Measurements from ENCODE around the gene FHL3.

- TF ChIP-seq MAX (IDR thresholded peaks at IDR 0.05; ENCODE audit: insufficient read depth, insufficient read length) (no peak), CTCF (IDR thresholded peaks at IDR 0.05; ENCODE audit: extremely low read depth in 1 of 2, insufficient read depth in 1 of 2, low read depth in 1 of 2, low read length in 2 of 2) (no peak)
These were observed 52.6 kb downstream of the FHL3 start for GRCh38 chr1:37952738-37953137.
